Hepatocyte (in vitro differentiated cells): Measurements from ENCODE around the gene C6orf89.
"Not testable (repeated sequence)": the region's sequence is repeated elsewhere in the genome, so short reads cannot be mapped to it uniquely, and the experiment has no call there.

ENCODE experiments used
- EZH2 ChIP-seq: fragments of 200-600 bp; sonication (generic); IDR thresholded peaks from 2 replicates; pipeline ENCODE4 v1.6.1; 2016; ENCODE audit warnings: antibody characterized with exemption, mild to moderate bottlenecking, borderline replicate concordance
- TF ChIP-seq, protein P1 (sequence below): fragments of 200-600 bp; sonication (generic); IDR thresholded peaks from 2 replicates; pipeline ENCODE4 v1.5.1; 2016; ENCODE audit warnings: antibody characterized with exemption, mild to moderate bottlenecking; ENCODE audit not compliant: poor library complexity

DNA sequence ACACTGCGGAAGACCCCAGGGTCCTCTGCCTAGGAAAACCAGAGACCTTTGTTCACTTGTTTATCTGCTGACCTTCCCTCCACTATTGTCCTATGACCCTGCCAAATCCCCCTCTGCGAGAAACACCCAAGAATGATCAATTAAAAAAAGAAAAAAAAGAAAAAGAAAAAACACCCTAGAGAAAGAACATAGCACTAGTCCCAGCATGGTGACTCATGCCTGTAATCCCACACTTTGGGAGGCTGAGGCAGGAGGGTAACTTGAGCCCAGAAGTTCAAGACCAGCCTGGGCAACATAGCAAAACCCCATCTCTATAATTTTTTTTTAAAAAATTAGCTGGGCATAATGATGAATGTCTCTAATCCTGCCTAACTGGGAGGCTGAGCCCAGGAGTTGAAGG lies 56.6 kb downstream of the C6orf89 start:
- TF ChIP-seq, protein P1, sequence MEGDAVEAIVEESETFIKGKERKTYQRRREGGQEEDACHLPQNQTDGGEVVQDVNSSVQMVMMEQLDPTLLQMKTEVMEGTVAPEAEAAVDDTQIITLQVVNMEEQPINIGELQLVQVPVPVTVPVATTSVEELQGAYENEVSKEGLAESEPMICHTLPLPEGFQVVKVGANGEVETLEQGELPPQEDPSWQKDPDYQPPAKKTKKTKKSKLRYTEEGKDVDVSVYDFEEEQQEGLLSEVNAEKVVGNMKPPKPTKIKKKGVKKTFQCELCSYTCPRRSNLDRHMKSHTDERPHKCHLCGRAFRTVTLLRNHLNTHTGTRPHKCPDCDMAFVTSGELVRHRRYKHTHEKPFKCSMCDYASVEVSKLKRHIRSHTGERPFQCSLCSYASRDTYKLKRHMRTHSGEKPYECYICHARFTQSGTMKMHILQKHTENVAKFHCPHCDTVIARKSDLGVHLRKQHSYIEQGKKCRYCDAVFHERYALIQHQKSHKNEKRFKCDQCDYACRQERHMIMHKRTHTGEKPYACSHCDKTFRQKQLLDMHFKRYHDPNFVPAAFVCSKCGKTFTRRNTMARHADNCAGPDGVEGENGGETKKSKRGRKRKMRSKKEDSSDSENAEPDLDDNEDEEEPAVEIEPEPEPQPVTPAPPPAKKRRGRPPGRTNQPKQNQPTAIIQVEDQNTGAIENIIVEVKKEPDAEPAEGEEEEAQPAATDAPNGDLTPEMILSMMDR = not testable (repeated sequence)
- TF ChIP-seq EZH2 = not testable (repeated sequence)
